GM18861 (cell line): ENCODE data around the gene MAP4K4.
"Not testable (repeated sequence)": the region's sequence is repeated elsewhere in the genome, so short reads cannot be mapped to it uniquely, and the experiment has no call there.

Source experiments
- ATAC-seq: cut with Tn5 transposase; IDR thresholded peaks from one replicate; pipeline ENCODE4 v1.9.1; 2021; ENCODE audit not compliant: unreplicated experiment

Gene MAP4K4

GRCh38 chr2:101899265-101899664 is 201.8 kb downstream of the MAP4K4 start:
- no peak for ATAC-seq

GRCh38 chr2:101899871-101900270 is 202.4 kb downstream of the MAP4K4 start:
- ATAC-seq: no peak

- peak; percentile 87 for ATAC-seq
These were observed 202.9 kb downstream of the MAP4K4 start for GRCh38 chr2:101900375-101900774.

- no peak for ATAC-seq
These were observed 203.7 kb downstream of the MAP4K4 start for GRCh38 chr2:101901241-101901640.

- ATAC-seq: no peak
These were observed 204.7 kb downstream of the MAP4K4 start for GRCh38 chr2:101902169-101902568.

GRCh38 chr2:101904916-101905315 is 207.4 kb downstream of the MAP4K4 start:
- no peak for ATAC-seq

- ATAC-seq: no peak
These were observed 208.3 kb downstream of the MAP4K4 start for GRCh38 chr2:101905746-101906336.

GRCh38 chr2:101909760-101910159 is 212.3 kb downstream of the MAP4K4 start:
- no peak for ATAC-seq

GRCh38 chr2:101912545-101912944 is 215.0 kb downstream of the MAP4K4 start:
- peak; percentile 98 for ATAC-seq

- no peak for ATAC-seq
These were observed 223.9 kb downstream of the MAP4K4 start for GRCh38 chr2:101921319-101921952.

- no peak for ATAC-seq
These were observed 224.4 kb downstream of the MAP4K4 start for GRCh38 chr2:101921953-101922325.

GRCh38 chr2:101924311-101924710 is 226.8 kb downstream of the MAP4K4 start:
- ATAC-seq: not testable (repeated sequence)

GRCh38 chr2:101930019-101930418 is 232.5 kb downstream of the MAP4K4 start:
- ATAC-seq: no peak

GRCh38 chr2:101930847-101931246 is 233.3 kb downstream of the MAP4K4 start:
- ATAC-seq: no peak

GRCh38 chr2:101931402-101931801 is 233.9 kb downstream of the MAP4K4 start:
- no peak for ATAC-seq

- ATAC-seq: not testable (repeated sequence)
These were observed 238.3 kb downstream of the MAP4K4 start for GRCh38 chr2:101935764-101936163.

GRCh38 chr2:101942851-101943250 is 245.3 kb downstream of the MAP4K4 start:
- no peak for ATAC-seq
